HG03565 (cell line): ENCODE data around the gene MORC3.
"Not testable (repeated sequence)": the region's sequence is repeated elsewhere in the genome, so short reads cannot be mapped to it uniquely, and the experiment has no call there.

Source experiments
- ATAC-seq: cut with Tn5 transposase; IDR thresholded peaks from one replicate; pipeline ENCODE4 v1.9.1; 2021; ENCODE audit warnings: mild to moderate bottlenecking, moderate library complexity; ENCODE audit not compliant: unreplicated experiment

Gene MORC3

GRCh38 chr21:36323032-36323431 lies 3.0 kb downstream of the MORC3 start:
- ATAC-seq: no peak

GRCh38 chr21:36325373-36326010 lies 5.5 kb downstream of the MORC3 start:
- no peak for ATAC-seq

DNA sequence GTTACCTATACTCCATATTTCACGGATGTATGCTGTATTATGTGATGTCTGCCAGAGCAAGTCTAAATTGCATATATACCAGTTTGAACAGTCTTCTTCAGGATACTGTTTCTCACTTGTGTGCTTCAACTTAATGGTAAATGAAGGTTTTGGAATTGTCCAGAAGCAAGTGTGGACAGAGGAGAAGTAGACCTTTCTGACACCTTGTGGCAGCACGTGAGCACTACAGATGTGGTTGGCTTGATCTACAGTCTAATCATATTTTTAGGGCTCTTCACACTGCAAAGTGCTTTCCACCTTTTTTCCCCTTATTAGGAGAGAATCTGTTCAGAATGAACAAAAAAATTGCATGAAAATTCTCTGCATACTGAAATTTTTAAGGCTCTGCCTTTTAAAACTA lies 10.9 kb downstream of the MORC3 start:
- ATAC-seq: no peak

- no peak for ATAC-seq
Measured at GRCh38 chr21:36337099-36337509, 17.1 kb downstream of the MORC3 start.

- no peak for ATAC-seq
Measured at GRCh38 chr21:36338975-36339374, 19.0 kb downstream of the MORC3 start.

DNA sequence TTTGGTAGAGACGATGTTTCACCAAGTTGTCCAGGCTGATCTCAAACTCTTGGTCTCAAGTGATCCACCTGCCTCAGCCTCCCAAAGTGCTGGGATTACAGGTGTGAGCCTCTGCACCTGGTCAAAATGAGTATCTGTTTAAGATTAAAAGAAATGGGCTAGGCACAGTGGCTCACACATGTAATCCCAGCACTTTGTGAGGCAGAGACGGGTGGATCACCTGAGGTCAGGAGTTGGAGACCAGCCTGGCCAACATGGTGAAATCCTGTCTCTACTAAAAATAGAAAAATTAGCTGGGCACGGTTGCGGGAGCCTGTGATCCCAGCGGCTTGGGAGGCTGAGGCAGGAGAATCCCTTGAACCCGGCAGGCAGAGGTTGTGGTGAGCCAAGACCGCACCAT lies 22.6 kb downstream of the MORC3 start:
- ATAC-seq: not testable (repeated sequence)

- no peak for ATAC-seq
Measured at GRCh38 chr21:36344931-36345330, 24.9 kb downstream of the MORC3 start.

DNA sequence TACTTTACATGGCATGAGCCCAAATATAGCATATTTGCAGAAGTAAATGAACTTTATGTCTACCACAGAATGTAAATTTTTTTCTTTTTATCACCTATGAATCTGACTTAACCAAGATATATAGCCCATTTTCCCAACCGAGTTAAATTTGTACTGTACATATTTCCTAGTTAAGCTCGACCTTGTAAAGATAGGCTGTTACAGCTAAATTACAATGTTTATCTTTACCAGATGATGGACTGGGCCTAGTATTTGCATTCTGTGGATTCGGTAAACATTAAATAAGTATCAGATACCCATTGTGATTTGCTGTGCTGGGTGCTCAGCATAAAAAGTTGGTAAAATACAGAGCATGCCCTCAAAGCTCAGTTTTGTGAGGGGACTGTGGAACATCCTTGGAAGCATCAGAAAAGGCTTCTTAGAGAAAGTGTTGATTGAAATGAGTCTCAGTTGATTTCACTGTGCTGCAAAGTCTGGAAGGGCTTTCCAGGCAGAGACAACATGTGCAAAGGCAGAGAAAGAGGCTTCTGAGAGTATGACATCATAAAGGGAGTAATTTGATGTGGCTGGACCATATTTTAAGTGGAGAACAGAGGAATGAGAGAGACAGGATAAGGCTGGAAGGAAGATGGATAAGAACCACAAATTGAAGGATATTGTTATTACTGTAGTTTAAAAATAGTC lies 27.4 kb downstream of the MORC3 start:
- ATAC-seq: no peak

DNA sequence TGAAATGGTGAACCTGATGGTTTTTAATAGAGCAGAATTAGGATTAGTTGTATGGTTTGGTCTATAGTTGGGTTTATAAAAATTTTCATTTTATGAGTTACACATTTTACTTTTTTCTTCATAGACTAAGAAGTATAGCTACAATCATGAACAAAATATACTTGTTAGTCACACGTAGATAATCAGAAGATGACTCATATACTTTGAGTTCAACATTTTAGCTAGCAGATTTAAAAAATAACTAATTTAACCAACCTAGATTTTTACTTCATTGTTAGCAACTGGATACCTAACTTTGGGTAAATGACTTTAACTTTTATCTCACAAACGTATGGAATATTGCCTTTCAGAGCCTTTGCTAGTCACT lies 27.9 kb downstream of the MORC3 start:
- no peak for ATAC-seq

- no peak for ATAC-seq
Measured at GRCh38 chr21:36349315-36349714, 29.3 kb downstream of the MORC3 start.

GRCh38 chr21:36350282-36350910 lies 30.4 kb downstream of the MORC3 start:
- no peak for ATAC-seq

DNA sequence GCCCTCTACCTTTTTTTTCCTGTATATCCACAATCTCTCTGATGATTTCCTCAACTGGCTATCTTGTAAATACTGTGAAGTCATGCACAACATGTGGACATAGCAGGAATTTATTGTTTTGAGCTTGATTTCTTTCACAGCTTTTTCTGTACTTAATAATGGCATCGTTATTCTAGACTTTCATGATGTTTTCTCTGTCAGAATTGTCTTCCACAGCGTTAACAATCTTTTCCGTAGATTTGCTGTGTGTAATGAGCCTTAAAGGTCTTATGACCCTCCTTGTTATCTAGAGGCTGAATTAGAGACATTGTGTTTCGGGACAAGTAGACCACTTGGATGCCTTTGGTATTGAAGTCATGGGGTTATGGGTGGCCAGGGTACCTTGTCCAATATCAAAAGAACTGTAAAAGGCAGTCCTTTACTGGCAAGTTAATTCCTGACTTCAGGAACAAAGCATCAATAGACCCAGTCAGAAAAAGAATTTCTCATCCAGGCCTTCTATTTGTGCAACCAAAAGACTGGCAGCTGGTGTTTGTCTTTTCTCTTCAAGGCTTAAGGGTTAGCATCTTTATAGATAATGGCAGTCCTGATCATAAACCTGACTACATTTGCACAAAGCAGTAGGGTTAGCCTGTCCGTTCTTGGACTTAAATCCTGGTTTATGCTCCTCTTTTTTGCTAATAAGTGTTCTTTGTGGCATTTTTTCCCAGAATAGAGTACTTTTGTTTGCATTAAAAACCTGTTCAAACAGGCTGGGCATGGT lies 35.1 kb downstream of the MORC3 start:
- ATAC-seq: no peak

DNA sequence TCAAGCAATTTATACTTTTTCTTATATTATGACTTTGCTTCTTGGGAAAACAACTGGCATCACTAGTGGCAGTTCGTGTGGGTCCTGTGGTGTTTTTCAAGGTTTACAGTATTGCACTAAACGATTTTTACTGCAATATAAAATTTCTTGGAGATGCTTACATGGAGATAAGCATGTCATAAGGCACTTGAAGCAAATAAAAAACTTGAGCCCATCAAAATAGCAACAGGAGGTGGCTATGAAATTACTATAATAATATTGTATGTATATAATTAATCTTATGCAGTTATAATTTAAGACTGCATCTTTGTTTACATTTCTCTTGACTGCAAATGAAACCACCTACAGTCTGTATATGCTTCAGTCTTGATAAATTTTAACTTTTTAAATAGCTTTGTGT lies 35.9 kb downstream of the MORC3 start:
- ATAC-seq: no peak

GRCh38 chr21:36359185-36359584 lies 39.2 kb downstream of the MORC3 start:
- ATAC-seq: no peak

- ATAC-seq: no peak
Measured at GRCh38 chr21:36369064-36369685, 49.2 kb downstream of the MORC3 start.

- ATAC-seq: no peak
Measured at GRCh38 chr21:36375994-36376393, 56.0 kb downstream of the MORC3 start.

DNA sequence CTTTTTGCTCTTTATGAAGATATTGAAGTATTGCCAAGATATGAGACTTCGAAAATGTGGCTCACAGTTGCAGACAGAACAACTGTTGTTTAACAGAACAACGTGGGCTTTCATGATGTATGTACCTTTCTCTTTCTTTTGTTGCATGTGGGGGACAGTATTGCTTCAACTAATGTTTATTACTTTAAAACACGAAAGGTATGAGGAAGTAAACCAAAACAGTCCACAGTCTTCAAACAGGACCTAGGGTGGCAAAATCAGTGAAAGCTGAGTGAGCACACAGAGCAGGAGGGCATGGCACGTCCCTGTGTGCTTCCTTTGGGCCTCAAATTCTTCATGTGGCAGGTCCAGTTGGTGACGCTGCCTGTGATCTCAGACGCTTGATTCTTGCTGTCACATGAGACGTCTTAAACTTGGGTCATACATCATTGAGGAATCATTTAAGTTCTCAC lies 57.4 kb downstream of the MORC3 start:
- no peak for ATAC-seq

- ATAC-seq: no peak
Measured at GRCh38 chr21:36379251-36379650, 59.3 kb downstream of the MORC3 start.

GRCh38 chr21:36381841-36382589 lies 62.0 kb downstream of the MORC3 start:
- no peak for ATAC-seq

DNA sequence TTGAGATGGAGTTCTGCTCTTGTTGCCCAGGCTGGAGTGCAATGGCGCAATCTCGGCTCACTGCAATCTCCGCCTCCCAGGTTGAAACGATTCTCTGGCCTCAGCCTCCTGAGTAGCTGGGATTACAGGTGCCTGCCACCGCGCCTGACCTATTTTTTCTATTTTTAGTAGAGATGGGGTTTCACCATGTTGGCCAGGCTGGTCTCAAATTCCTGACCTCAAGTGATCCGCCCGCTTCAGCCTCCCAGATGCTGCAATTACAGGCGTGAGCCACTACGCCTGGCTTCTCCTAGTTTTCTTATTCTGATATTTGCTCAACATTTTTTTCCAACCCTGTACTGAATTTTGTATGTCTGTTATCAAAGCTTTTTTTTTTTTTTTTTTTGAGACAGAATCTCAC lies 62.7 kb downstream of the MORC3 start:
- not testable (repeated sequence) for ATAC-seq
